ENCODE data around the gene SLC22A5.

DNA sequence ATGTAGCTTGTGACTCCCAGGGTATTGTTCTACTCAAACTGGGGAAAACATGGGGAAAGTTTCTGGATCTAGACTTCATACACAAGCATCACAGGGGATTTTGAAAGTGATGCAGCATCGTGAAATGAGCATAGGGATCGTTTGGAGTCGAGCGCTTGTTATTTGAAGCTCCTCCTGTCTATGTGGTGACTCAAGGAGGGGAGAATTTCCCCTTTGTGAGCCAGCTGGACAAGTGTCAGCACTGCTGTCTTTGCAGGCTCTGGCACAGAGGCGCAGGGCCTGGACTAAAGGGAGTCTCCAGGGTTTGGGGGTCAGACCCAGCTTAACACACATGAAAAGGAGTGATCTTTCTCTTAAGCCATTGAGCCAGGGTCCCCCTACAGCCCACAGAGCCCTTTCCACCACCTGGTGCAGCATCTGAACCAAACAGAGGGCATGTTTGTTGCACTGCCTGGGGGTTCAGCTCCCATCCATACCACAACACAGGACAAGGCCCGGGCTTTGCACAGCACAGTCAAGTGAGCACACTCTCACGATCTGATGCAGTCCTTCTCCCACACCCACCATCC is 70.1 kb downstream of the SLC22A5 start:
- TF ChIP-seq, protein P1, sequence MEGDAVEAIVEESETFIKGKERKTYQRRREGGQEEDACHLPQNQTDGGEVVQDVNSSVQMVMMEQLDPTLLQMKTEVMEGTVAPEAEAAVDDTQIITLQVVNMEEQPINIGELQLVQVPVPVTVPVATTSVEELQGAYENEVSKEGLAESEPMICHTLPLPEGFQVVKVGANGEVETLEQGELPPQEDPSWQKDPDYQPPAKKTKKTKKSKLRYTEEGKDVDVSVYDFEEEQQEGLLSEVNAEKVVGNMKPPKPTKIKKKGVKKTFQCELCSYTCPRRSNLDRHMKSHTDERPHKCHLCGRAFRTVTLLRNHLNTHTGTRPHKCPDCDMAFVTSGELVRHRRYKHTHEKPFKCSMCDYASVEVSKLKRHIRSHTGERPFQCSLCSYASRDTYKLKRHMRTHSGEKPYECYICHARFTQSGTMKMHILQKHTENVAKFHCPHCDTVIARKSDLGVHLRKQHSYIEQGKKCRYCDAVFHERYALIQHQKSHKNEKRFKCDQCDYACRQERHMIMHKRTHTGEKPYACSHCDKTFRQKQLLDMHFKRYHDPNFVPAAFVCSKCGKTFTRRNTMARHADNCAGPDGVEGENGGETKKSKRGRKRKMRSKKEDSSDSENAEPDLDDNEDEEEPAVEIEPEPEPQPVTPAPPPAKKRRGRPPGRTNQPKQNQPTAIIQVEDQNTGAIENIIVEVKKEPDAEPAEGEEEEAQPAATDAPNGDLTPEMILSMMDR (IDR thresholded peaks at IDR 0.05), result no peak
- TF ChIP-seq JUN (IDR thresholded peaks at IDR 0.05), result no peak
